ENCODE measurements around the gene GRAMD1B.
A peak's percentile ranks its signal among the peaks of the same experiment; 100 is the strongest.
"Not testable (repeated sequence)": the region's sequence is repeated elsewhere in the genome, so short reads cannot be mapped to it uniquely, and the experiment has no call there.

The GRAMD1B gene

GRCh38 chr11:123448823-123449222, 18.8 kb downstream of the GRAMD1B start:
- DNase-seq, result no peak

- DNase-seq, result no peak
These were observed 19.4 kb downstream of the GRAMD1B start for GRCh38 chr11:123449436-123449835.

GRCh38 chr11:123450623-123451022, 20.6 kb downstream of the GRAMD1B start:
- DNase-seq, result no peak

- DNase-seq, result no peak
These were observed 21.2 kb downstream of the GRAMD1B start for GRCh38 chr11:123451183-123451781.

- no peak for DNase-seq
These were observed 22.7 kb downstream of the GRAMD1B start for GRCh38 chr11:123452794-123453193.

- peak; percentile 45 to 56 for DNase-seq
These were observed 24.1 kb downstream of the GRAMD1B start for GRCh38 chr11:123454060-123454651.

- no peak for DNase-seq
These were observed 24.7 kb downstream of the GRAMD1B start for GRCh38 chr11:123454796-123455195.

- not testable (repeated sequence) for DNase-seq
These were observed 26.4 kb downstream of the GRAMD1B start for GRCh38 chr11:123456448-123456847.

- no peak for DNase-seq
These were observed 27.2 kb downstream of the GRAMD1B start for GRCh38 chr11:123457187-123457770.

GRCh38 chr11:123458501-123458900, 28.4 kb downstream of the GRAMD1B start:
- no peak for DNase-seq

GRCh38 chr11:123460012-123460700, 30.1 kb downstream of the GRAMD1B start:
- DNase-seq, result no peak

- DNase-seq, result no peak
These were observed 31.1 kb downstream of the GRAMD1B start for GRCh38 chr11:123461164-123461563.

GRCh38 chr11:123465667-123466066, 35.6 kb downstream of the GRAMD1B start:
- not testable (repeated sequence) for DNase-seq

GRCh38 chr11:123466172-123466571, 36.1 kb downstream of the GRAMD1B start:
- DNase-seq, result not testable (repeated sequence)

GRCh38 chr11:123469089-123469488, 39.0 kb downstream of the GRAMD1B start:
- no peak for DNase-seq

- DNase-seq, result no peak
These were observed 39.5 kb downstream of the GRAMD1B start for GRCh38 chr11:123469586-123469985.

- DNase-seq, result no peak
These were observed 40.8 kb downstream of the GRAMD1B start for GRCh38 chr11:123470842-123471241.

GRCh38 chr11:123472236-123472935, 42.3 kb downstream of the GRAMD1B start:
- no peak for DNase-seq

- DNase-seq, result no peak
These were observed 44.0 kb downstream of the GRAMD1B start for GRCh38 chr11:123473941-123474677.

GRCh38 chr11:123474994-123475393, 44.9 kb downstream of the GRAMD1B start:
- no peak for DNase-seq

GRCh38 chr11:123475469-123475868, 45.4 kb downstream of the GRAMD1B start:
- no peak for DNase-seq

- DNase-seq, result no peak
These were observed 47.3 kb downstream of the GRAMD1B start for GRCh38 chr11:123477205-123477907.

Data from activated CD4-positive, alpha-beta T cell treated with anti-CD3 and anti-CD28 coated beads, Interleukin-2, amount 50 U/mL, for 4 hours (primary cell).